ENCODE data around the gene PRR7.
"Not testable (repeated sequence)": the region's sequence is repeated elsewhere in the genome, so short reads cannot be mapped to it uniquely, and the experiment has no call there.

PRR7 gene, protein sequence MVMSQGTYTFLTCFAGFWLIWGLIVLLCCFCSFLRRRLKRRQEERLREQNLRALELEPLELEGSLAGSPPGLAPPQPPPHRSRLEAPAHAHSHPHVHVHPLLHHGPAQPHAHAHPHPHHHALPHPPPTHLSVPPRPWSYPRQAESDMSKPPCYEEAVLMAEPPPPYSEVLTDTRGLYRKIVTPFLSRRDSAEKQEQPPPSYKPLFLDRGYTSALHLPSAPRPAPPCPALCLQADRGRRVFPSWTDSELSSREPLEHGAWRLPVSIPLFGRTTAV

DNA sequence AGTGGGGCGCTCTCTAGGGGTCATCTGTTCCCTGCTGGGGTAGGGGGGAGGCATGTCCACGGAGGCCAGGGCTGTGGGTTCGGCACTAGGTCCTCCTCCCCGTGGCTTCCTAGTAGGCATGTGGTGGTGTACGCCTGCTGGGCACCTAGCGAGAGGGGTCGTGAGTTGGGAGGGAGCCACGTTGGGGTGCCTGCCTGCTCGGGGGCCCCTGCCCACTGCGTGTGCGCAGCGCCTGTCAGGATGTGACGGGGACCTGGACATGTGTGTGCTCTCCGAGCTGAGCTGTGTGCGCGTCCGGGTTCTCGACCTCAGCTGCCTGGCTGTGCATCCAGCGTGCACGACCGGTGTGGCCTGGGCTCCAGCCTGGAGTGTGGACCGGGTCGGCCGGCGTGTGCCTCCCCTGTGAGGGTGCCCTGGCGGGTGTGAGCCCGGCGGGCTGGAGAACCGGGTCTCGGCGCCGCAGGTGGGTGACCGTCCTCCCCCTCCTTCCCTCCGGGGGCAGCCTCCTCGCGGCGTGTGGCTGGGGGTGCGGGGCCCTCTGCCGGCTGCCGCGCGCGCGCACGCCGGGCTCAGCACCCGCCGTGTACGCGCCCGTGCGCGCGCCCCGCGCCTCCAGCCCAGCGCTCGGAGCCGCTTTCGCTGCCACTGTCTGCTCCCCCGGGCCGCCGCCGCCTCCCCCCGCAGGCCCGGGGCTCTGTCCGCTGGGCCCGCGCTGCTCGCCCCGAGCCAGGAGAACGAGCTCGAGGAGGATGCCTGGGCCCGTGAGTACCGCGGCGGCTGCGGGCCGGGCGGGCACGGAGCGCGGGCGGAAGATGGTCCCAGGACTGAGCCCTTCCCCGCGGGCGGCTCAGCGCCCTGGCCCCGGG is at the start of gene PRR7:
PRR7 (plus strand) TSS at position 615 of the 866 bp plus-strand sequence. CDS start 8,254 bp downstream, outside the sequence.
- in situ Hi-C loops (cut with HindIII; ENCODE audit: low sequenced_read_pairs), result loop anchor here (5.0 to 25.0 kb wide), 3 partner anchors 39 to 334 kb away; partner anchors contain the start of genes F12 and FAM193B

DNA sequence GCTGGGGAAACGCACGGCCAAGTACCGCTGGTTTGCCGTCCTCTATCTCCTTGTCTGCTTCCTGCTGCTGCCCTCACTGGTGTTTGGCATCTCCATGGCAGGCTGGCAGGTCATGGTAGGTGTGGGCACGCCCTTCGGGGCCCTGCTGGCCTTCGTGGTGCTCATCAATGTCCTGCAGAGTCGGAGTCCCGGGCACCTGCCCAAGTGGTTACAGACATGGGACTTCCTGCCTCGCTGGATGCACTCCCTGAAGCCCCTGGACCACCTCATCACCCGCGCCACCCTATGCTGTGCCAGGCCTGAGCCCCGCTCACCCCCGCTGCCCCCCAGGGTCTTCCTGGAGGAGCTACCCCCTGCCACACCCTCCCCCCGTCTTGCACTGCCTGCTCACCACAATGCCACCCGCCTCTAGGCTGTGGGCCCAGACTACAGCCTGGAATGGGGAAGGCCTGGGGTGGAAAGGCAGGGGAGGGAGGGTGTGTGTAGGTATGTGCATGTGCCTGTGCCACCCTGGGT is 48.7 kb upstream of the PRR7 start:
- in situ Hi-C loops (cut with HindIII; ENCODE audit: low sequenced_read_pairs), result no loop called here

DNA sequence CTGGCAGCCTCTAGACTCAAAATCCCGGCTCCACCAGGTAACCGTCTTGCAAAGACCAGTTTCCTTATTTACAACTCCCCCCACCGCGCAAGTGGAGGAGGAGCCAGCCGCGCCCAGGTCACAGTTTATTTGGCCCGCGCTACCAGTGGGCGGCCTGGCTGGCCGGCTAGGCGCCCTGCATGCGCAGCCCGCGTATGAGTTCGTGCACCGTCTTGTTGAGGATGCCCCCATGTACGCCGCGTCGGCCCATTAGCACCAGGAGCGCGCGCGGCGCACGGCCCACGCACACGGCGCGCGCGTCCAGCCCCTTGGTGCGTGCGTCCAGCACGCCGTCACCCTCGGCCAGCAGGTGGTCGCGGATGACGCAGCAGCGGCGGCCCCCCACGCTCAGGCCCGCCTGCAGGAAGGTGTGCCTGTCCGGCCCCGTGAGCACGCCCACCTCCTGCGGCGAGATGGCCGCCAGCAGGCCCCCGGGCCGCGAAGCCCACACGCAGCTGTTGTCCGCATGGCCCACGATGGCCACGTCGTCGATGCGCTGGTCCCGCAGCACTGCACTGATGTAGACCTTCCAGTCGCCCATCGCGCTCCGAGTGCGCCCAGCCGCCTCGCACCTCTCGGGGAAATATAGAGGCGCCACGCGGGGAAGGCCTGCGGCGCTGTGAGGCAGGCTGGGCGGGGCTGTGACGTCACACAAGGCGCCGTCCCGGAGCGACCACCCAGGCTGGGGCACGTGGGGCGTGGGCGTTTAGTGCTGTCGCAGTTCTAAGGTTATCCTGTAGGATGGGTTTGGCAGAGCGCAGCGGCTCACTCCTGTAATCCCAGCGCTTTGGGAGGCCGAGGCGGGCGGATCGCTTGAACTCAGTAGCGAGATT is 46.4 kb upstream of the PRR7 start, which contains the start of gene PFN3:
PFN3 (minus strand) TSS at position 665 of the 872 bp plus-strand sequence; CDS start at position 580, 85 bp downstream.
- in situ Hi-C loops (cut with HindIII; ENCODE audit: low sequenced_read_pairs), result no loop called here

DNA sequence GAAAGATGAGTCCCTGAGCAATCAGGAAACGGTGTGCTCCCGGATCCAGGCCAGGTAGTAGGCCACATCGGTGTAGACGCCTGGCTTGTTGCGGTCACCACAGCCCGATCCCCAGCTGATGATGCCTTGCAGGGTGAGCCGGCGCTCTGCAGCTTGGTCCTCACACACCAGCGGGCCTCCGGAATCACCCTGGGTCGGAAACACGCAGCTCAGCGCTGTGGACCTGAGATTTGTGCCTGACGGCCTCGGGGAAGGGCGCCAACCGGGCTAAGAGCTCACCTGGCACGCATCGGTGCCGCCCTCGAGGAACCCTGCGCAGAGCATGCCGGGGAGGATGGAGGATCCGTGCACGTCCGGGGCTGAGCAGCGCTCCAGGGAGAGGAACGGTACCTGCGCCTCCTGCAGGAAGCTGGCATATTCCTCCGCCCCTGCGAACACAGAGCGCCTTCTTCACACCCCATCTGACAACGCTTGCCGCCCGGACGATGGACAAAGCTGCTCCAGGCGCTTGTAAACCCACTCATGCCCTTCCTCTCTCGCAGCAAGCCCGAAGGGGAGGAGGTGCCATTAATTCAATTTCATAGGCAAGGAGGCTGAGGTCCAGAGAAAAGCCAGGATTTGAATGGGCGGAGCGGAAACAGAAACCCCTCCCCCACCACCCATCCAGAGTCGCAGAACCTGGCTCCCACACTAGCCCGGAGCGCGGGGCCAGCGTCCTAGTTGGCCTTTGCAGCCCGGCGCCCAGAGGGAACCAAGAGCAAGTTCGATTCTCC is 44.2 kb upstream of the PRR7 start:
- in situ Hi-C loops (cut with HindIII; ENCODE audit: low sequenced_read_pairs), result no loop called here

DNA sequence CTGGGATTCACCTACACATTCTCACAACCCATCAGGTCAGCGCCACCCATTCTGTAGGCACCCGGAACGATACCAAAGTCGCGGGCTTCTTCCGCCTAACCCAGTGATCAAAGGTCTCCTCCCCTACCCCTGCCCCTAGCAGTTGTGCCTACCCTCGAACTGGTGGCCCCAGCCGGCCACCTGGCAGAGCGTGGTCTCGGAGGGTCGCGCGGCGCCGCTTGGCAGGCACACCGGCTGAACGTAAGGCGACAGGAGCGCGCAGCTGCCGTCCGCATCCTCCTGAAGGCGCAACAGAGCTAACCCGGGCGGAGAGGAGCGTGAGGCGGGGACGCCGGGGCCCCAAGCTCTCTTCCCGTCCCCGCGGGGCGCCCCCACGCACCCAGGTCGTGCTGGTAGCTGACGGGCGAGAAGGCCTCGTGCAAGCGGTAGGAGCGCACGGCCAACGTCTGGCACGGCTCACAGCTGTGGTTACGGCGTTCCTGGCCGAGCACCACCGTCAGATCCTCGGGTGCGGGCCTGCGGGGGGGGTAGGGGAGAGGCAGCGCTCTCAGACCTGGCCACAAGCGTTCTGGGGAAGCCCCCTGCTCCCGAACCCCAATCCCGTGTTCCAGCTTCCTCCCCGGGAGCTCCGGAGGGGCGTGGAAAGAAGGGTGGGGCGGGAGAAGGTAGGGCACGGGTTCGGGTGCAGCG is 43.4 kb upstream of the PRR7 start:
- in situ Hi-C loops (cut with HindIII; ENCODE audit: low sequenced_read_pairs), result no loop called here

DNA sequence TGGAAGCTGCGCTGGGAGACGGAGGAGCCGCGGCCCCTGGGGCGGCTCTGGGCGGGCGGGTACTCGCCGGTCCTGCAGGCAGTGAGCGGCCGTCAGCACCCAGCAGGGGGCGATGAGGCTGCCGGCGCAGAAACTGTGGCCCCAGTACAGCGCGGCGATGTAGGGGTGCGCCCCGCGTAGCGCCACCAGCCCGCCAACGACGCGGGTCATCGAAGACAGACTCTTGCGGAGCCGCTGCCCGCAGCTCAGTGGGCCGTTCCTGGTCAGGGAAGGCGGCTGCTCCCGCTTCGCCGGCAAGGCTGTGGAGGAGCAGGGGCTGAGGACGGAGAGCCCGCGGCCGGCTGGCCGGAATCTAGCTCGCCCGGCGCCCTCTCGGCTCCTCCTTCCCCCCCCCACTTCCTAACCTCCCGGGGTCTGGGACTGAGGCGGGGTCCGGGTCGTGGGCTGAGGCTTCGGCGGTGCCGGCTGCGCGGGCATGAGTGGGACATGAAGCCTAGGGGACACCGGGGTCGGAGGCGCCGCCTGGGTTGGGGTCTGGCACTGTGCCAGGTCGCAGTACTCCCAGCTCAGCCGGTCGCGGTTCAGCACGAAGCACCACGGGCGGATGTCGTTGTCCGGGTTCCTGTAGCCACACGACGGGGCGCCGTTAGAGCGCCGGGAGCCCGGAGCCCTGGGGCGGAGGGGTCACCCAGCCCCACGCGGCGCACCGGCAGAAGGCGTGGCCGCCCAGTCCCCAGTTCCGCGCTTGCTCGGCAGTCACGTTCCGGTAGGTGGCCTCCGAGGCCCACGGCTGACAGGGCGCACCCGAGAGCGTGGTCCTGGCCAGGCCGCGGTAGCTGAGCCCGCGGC is 42.6 kb upstream of the PRR7 start:
- in situ Hi-C loops (cut with HindIII; ENCODE audit: low sequenced_read_pairs), result no loop called here

DNA sequence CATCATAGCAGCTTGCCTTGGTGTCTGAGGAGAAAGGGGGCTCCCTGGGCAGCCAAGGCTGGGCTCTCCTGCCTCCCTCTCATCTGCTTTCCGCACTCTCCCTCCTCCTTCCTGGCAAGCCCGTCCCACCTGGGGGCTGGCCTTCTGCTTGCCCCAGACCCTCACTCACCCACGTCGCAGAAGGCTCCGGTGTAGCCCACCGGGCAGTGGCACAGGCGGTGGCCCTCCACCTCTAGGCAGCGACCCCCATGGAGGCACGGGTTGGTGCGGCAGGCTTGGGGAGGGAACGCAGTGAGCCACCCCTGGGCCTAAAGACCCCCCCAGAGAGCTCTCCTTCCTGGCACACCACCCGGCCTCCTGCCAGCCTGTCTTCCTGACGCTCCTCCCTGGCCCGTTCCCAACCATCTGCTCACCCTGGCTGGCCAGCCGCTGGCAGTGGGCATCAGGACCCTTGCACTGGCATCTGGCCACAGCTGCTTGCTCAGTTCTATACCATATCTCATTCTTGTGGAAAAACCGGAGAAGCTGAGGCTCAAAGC is 41.9 kb upstream of the PRR7 start:
- in situ Hi-C loops (cut with HindIII; ENCODE audit: low sequenced_read_pairs), result loop anchor here (5.0 kb wide), 2 partner anchors 42 to 43 kb away; partner anchors contain the start of gene PRR7

DNA sequence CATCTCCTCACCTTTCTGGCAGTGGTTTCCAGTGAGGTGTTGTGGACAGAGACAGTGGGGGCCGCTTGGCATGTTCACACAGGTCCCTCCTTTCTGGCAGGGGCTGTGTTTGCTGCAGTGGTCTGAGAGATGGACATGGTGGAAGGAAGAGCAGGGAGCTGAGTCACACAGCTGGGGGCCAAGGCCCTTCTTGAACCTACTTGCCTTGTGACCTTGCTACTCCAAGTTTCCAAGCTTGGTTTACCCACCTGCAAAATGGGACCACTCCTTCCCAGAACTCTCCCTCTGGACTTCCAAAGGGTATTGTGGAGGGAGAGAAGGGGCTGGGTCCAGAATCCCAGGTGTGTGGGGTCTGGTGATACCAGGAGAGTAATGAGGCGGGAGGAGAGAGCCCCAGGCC is 41.3 kb upstream of the PRR7 start:
- in situ Hi-C loops (cut with HindIII; ENCODE audit: low sequenced_read_pairs), result loop anchor here (5.0 kb wide), 2 partner anchors 42 to 43 kb away; partner anchors contain the start of gene PRR7

DNA sequence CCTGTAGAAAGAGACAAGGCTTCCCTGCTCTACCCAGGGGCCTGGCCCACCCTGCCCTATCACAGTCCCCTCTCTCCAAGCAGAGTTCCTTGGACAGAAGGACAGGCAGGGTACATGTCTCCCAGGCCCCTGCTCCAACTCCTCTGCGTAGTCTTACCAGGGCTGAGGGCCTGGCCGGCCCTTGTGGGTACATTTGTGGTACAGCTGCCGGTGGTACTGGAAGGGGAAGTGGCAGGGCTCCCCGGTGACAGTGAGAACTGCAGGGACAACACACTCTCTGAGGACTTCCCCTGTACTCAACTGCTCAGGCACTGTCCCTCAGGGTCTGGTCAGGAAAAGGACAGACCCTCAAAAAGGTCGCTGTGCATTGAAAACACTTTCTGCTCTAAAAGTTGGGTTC is 40.8 kb upstream of the PRR7 start:
- in situ Hi-C loops (cut with HindIII; ENCODE audit: low sequenced_read_pairs), result loop anchor here (5.0 kb wide), 2 partner anchors 41 to 44 kb away; partner anchors contain the start of gene PRR7

DNA sequence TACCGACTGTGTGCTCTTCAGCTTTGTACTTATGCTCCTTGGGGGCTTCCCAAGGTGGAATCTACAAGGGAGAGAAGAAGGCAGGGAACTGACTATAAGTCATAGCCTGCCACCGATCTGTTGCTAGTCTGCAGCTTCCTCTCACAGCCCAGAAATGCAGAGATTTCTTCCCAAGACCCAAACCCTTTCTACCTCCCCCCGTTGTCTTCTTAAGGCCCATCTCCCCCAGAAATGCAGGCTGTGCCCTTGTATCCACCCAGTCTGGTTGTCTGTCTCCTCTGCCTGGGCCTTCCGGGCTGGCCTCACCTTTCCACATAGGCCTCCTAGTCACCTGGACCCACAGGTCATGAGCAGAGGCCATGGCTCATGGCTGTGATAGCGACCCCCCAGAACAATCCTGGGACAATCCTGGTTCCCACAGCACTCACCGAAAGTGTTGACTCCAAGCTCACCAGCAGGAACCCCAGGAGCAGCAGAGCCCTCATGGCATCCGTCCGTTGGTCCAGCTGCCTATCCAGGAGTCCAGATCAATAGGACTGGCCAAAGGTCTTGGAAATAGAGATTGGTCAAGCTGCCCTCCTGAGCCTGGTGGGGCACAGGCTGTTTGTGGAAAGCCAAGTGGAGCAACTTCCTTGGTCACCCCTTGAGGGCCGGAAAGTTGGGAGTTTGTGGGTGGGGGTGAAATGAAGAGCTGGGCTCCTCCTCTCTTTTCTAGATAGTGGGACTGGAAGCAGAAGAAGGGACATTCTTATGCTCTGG is 37.4 kb upstream of the PRR7 start, which contains the start of gene F12:
F12 (minus strand) TSS at position 522 of the 759 bp plus-strand sequence; CDS start at position 485, 37 bp downstream.
- in situ Hi-C loops (cut with HindIII; ENCODE audit: low sequenced_read_pairs), result loop anchor here (5.0 kb wide), 2 partner anchors 38 to 47 kb away; partner anchors contain the start of gene PRR7

DNA sequence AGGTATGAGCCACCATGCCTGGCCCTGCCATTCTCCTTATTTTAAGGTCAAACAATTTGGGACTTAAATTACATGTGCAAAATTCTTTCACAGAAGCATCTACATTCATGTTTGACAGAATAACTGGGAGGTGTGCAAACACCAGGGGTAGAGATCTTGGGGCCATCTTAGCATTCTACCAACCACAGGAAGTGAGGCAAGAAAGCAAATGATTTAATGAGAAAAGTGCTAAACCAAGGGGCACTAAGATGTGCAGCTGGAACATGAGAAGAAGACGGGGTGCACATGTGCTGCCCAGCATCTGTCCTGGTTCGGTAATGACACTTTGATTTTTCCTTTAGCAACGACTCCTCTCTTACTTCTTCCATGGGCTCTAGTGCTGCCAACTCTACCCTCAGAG is 36.0 kb upstream of the PRR7 start:
- in situ Hi-C loops (cut with HindIII; ENCODE audit: low sequenced_read_pairs), result no loop called here

DNA sequence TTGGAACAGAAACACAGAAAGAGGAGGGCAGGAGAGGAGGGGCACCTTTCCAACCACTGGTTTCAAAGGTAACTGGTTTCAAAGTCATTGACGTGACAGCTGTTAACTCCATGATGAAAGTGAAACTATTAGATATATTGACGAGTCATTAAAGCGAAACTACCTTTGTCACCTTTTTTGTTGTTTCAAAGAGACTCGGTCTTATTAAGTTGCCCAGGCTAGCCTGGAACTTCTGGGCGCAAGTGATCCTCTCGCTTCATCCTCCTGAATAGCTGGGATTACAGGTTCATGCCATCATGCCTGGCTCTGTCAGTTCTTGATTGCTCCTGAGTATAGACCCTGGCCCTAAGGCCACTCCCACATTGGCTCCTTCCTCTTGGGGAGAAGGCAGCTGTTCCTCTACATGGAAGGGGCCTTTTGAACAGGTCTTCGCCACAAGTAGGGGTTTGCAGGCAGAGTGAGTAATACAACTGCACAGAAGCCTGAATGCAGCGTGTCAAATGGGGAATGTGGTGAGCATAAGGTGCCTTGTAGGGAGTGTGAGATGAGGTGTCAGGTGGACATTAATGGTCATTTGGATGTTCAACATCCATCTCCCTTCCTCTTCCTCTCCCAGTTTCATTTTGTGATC is 33.9 kb upstream of the PRR7 start:
- in situ Hi-C loops (cut with HindIII; ENCODE audit: low sequenced_read_pairs), result no loop called here

DNA sequence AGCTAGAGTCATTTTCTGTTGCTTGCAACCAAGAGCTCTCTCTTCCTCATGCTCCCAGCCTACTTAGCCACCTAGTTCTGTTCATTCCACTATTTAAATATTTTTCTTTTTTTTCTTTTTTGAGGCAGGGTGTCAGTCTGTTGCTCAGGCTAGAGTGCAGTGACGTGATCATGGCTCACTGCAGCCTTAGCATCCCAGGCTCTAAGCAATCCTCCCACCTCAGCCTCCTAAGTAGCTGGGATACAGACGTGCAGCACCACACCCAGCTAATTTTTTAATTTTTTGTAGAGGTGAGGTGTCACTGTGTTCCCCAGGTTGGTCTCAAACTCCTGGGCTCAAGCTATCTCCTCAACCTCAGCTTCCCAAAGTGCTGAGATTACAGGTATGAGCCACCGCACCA is 32.1 kb upstream of the PRR7 start:
- in situ Hi-C loops (cut with HindIII; ENCODE audit: low sequenced_read_pairs), result no loop called here

DNA sequence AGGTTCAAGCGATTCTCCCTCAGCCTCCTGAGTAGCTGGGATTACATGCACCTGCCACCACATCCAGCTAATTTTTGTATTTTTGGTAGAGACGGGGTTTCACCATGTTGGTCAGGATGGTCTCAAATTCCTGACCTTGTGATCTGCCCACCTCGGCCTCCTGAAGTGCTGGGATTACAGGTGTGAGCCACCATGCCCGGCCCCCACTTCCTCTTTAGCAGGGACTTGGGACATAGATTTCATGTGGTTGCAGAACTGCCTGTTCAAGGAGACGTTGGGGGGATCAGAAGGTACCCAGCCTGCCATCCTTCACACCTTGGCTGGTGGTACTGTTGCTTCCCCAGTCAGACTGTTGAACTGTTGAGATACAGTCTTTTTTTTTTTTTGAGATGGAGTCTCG is 29.5 kb upstream of the PRR7 start:
- in situ Hi-C loops (cut with HindIII; ENCODE audit: low sequenced_read_pairs), result not testable (repeated sequence)

DNA sequence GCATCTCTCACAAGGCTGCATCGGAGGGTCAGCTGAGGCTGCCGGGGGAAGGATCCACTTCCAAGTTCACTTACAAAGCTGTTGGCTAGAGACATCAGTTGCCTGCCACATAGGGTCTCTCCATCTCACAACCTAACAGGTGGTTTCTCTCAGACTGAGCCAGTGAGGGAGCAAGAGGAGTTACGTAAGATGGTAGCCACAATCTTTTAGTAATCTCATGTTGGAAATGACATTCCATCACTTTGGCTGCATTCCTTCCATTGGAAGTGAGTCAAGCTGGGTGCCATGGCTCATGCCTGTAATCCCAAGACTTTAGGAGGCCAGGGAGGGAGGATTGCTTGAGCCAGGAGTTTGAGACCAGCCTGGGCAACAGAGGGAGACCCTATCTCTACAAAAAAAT is 27.6 kb upstream of the PRR7 start:
- in situ Hi-C loops (cut with HindIII; ENCODE audit: low sequenced_read_pairs), result no loop called here

DNA sequence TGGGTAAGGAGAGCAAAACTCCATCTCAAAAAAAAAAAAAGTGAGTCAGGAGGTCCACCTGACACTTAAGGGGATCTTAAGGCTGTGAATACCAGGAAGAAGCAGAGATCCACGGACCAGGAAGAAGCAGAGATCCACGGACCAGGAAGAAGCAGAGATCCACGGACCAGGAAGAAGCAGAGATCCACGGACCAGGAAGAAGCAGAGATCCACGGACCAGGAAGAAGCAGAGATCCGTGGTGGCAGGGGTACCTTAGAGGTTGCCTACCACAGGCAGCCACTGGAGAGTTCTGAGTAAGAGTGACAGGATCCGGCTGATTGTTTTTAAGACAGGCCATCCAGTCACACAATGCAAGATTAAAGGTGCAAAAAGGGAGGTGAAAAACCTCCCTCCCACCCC is 26.1 kb upstream of the PRR7 start:
- in situ Hi-C loops (cut with HindIII; ENCODE audit: low sequenced_read_pairs), result not testable (repeated sequence)
